HepG2 (cell line): ENCODE results near the gene TMEM235. TPM values are rescaled to one million over a fixed set of nuclear protein-coding genes. Genes with fewer than 3 reads are reported as not detected.

Source experiments
- ADNP ChIP-seq: sonication (generic); formaldehyde crosslinking; IDR thresholded peaks from 2 replicates; pipeline ENCODE4 v1.4.0; 2020; ENCODE audit warnings: missing genetic modification reagents
- ATF3 ChIP-seq: sonication (generic); formaldehyde crosslinking; IDR thresholded peaks from 2 replicates; pipeline ENCODE4 v1.4.0; 2020; ENCODE audit warnings: missing genetic modification reagents
- HMGXB4 ChIP-seq, 2 experiments: sonication (generic) in 1 of 2; formaldehyde crosslinking in 1 of 2; IDR thresholded peaks; 2 replicates each; pipeline versions ENCODE4 v1.4.0 to v1.6.1; 2018 to 2020; ENCODE audit warnings: missing genetic modification reagents in 2 of 2, borderline replicate concordance in 1 of 2, low read depth in 1 of 2, mild to moderate bottlenecking in 1 of 2, missing biosample characterization in 1 of 2
- MXD4 ChIP-seq: IDR thresholded peaks from 2 replicates; pipeline ENCODE4 v1.6.1; 2016; ENCODE audit warnings: mild to moderate bottlenecking, missing biosample characterization, missing genetic modification reagents
- PRDM15 ChIP-seq: sonication (generic); formaldehyde crosslinking; IDR thresholded peaks from 2 replicates; pipeline ENCODE4 v1.4.0; 2020; ENCODE audit warnings: missing genetic modification reagents
- TEAD2 ChIP-seq: sonication (generic); formaldehyde crosslinking; IDR thresholded peaks from 2 replicates; pipeline ENCODE4 v1.9.0; 2021; ENCODE audit warnings: missing genetic modification reagents
- THAP9 ChIP-seq: sonication (generic); formaldehyde crosslinking; IDR thresholded peaks from 2 replicates; pipeline ENCODE4; 2020; ENCODE audit warnings: missing genetic modification reagents, mild to moderate bottlenecking, borderline replicate concordance
- TRIM24 ChIP-seq: sonication (generic); formaldehyde crosslinking; IDR thresholded peaks from 2 replicates; pipeline ENCODE4 v1.8.0; 2022; ENCODE audit warnings: mild to moderate bottlenecking, missing genetic modification reagents
- YY1 ChIP-seq: IDR thresholded peaks from 2 replicates; pipeline ENCODE4 v1.6.1; 2011; ENCODE audit warnings: low read length, low read depth, moderate library complexity, mild to moderate bottlenecking; ENCODE audit not compliant: insufficient read depth, insufficient replicate concordance
- ZNF138 ChIP-seq: sonication (generic); formaldehyde crosslinking; IDR thresholded peaks from 2 replicates; pipeline ENCODE4 v1.5.0; 2020; ENCODE audit warnings: mild to moderate bottlenecking, low read depth, missing genetic modification reagents
- ZNF576 ChIP-seq: sonication (generic); formaldehyde crosslinking; IDR thresholded peaks from 2 replicates; pipeline ENCODE4 v1.4.0; 2020; ENCODE audit warnings: mild to moderate bottlenecking, missing genetic modification reagents
- ZNF781 ChIP-seq: sonication (generic); formaldehyde crosslinking; IDR thresholded peaks from 2 replicates; pipeline ENCODE4 v1.5.1; 2020; ENCODE audit warnings: borderline replicate concordance, mild to moderate bottlenecking, missing genetic modification reagents; ENCODE audit errors: not compliant biosample characterization
- ZNF782 ChIP-seq: sonication (generic); formaldehyde crosslinking; IDR thresholded peaks from 2 replicates; pipeline ENCODE4 v1.4.0; 2020; ENCODE audit warnings: missing genetic modification reagents, mild to moderate bottlenecking, borderline replicate concordance
- ZSCAN12 ChIP-seq: sonication (generic); formaldehyde crosslinking; IDR thresholded peaks from 2 replicates; pipeline ENCODE4 v1.9.0; 2021; ENCODE audit warnings: mild to moderate bottlenecking, missing genetic modification reagents
- ZSCAN29 ChIP-seq: sonication (generic); formaldehyde crosslinking; conservative IDR thresholded peaks from 2 replicates; pipeline ENCODE4 v1.4.0; 2020; ENCODE audit warnings: mild to moderate bottlenecking, missing genetic modification reagents
- polyA plus RNA-seq, 8 experiments: library from polyadenylated mRNA; depleted of rRNA in 3 of 8; stranded (reverse) in 7 of 8; unstranded in 1 of 8; fragments of >200 nt; fragmentation: Illumina TruSeq in 4 of 8; extraction: Trizol in 4 of 8; gene quantifications; 2 replicates each; pipeline versions ENCODE4 v1.2.1 to v1.2.3, GENCODE V29; 2011 to 2016; ENCODE audit warnings: low read depth in 4 of 8, missing spikeins in 1 of 8, mixed read lengths in 1 of 8; ENCODE audit not compliant: insufficient read depth in 1 of 8
- total RNA-seq, 5 experiments: library from RNA; depleted of rRNA; stranded (reverse); fragments of >200 nt; fragmentation: Illumina TruSeq; extraction: Trizol; gene quantifications; 2 replicates each; pipeline ENCODE4 v1.2.3, GENCODE V29; 2016; ENCODE audit warnings: low read depth in 1 of 5

TMEM235 gene
- total and polyA plus RNA-seq, 2 of the 13 experiments (the other 11 are each of a cell fraction or from before 2014, with no cell fraction given), result not detected

- TF ChIP-seq TEAD2 (CRISPR knock-in tag) (no peak), ZNF138 (CRISPR knock-in tag) (no peak), ZNF781 (CRISPR knock-in tag) (peak; percentile 80), TRIM24 (CRISPR knock-in tag) (no peak), THAP9 (CRISPR knock-in tag) (peak; percentile 84), ZNF576 (no peak), PRDM15 (no peak), ADNP (CRISPR knock-in tag) (0 out of 2 replicates have a peak, but pooled peaks have one; percentile 29), ZNF782 (CRISPR knock-in tag) (no peak; the same call in 1 of the 2 replicates), ATF3 (CRISPR knock-in tag) (peak; percentile 51; the same call in 1 of the 2 replicates), HMGXB4 (CRISPR knock-in tag; IDR thresholded peaks at IDR 0.05; ENCODE audit: borderline replicate concordance in 1 of 2, low read depth in 1 of 2) (peak; percentile 84; a peak in 3 of 4 replicates), MXD4 (CRISPR knock-in tag) (peak; percentile 100), ZSCAN29 (CRISPR knock-in tag) (peak; percentile 88; the same call in 1 of the 2 replicates), YY1 (peak; percentile 92), ZSCAN12 (CRISPR knock-in tag) (0 out of 2 replicates have a peak, but pooled peaks have one; percentile 60)
Observed at GRCh38 chr17:78214016-78214705, 17.3 kb upstream of the TMEM235 start, which contains the start of gene BIRC5 (continued).
